ENCODE measurements around the gene STKLD1. TPM values are rescaled to one million over a fixed set of nuclear protein-coding genes. Genes with fewer than 3 reads are reported as not detected.

The STKLD1 gene
- polyA plus RNA-seq, 1 donor = 4.4 TPM

DNA sequence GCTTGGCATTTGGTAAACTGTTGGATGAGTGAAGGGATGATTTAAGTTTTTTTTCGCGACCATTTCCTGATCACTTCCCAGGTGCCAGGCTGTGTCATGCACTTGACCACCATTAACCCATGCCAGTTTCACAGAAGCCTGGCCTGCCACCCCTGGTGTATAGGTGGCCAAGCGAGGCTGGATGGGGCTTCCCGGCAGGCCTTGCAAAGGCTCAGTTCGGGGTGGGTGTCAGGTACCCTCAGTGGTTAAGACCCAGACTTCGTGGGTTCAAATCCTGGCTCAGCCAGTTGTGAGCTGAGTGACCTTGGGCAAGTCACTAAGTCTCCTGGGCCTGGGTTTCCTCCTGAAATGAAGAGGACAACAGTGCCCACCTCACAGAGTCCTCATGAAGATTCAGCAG is 30.6 kb upstream of the STKLD1 start:
- DNase-seq = no peak

DNA sequence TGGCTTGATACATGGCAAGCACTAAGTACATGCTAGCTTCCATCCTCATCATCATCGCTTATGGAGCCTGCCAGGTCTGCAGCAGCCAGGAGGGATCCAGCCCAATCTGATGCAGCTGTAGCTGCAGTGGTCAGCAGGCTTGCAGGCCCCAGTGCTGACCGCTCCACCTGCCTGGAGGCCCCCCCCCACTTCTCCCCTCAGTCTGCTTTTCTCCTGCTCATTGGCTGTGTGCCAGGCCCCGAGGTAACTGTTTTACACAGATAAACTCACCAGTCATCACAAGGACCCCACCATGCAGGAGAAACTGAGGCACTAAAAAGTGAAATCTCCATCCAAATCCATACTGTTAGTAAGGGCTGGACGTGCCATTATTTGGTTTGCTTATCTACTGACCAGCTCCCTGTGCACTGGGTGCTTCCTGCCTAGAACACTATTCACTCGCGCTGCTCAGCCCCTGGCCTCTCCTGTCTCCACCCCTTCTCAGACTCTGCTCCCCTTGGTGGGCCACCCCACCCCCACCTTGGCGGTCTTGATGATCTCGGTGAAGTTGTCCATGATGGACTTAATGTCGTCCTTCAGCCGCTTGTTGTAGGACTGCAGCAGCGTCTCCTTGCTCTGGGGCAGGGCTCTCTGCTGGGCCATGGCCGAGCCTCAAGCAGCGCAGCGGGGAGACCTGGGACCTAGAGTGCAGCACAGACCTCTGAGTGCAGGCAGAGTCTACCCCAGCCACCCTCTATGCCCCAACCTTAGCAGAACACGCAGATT is 30.0 kb upstream of the STKLD1 start:
- no peak for DNase-seq

GRCh38 chr9:133347515-133347984 is 28.6 kb upstream of the STKLD1 start:
- DNase-seq = no peak

GRCh38 chr9:133347985-133348717 is 28.0 kb upstream of the STKLD1 start, which contains the start of the genes MED22 and RPL7A:
Gene MED22 (minus strand): TSS chr9:133348131. CDS start chr9:133346662, 1,469 bp downstream.
Gene RPL7A (plus strand): TSS chr9:133348218. CDS start chr9:133348244, 26 bp downstream.
- DNase-seq = peak; percentile 98

- DNase-seq = no peak
Measured at GRCh38 chr9:133348718-133349573, 27.2 kb upstream of the STKLD1 start.

- no peak for DNase-seq
Measured at GRCh38 chr9:133349965-133350616, 26.1 kb upstream of the STKLD1 start.

DNA sequence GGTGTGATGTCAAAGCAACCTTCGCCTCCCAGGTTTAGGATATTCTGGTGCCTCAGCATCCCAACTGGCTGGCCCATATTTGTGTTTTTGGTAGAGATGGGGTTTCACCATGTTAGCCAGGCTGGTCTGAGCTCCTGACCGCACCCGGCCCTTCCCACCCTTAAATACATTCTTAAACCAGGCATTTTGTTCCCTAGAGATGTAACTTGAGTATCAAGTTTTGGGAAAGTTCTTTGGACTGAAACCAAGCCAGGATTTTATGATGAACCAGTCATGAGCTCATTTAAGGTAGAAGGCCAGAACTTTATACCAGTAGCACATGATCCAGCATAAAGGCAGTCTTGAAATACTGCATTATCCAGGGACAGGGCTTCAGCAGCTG is 24.6 kb upstream of the STKLD1 start:
- no peak for DNase-seq

DNA sequence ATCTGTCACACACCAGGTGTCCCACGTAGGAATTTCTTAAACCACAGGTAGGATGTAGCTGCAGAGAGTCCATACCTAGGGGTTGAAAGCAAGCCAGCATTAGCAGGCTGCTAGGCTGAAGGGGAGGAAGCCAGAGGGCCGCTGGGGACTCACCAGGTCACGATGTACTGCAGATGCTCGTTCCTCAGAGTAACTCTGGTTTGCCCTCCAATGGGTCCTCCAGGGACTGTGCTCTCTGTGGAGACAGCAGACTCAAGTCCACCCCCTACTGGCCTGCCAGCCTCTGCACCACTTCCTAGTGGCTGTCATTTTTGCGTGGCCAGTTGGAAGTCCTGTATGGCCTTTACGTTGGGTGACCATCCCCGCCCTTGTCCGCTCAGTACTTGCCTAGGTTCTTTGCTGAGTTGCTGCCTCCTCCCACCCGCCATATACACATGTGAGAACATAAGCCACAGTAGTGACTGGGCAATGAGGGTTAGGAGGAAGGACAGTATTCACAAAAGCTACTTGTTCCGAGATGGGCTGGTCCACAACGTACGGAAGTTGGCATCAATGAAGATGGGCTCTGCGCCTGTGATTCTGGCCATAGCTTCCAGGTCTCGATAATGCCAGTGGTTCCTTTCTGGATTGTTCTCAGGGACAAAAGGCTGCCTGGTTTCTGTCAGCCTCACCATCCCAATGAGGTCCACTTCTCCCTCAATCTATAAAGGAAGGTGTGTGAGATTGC is 24.1 kb upstream of the STKLD1 start:
- DNase-seq = no peak

- no peak for DNase-seq
Measured at GRCh38 chr9:133352635-133353340, 23.4 kb upstream of the STKLD1 start.

DNA sequence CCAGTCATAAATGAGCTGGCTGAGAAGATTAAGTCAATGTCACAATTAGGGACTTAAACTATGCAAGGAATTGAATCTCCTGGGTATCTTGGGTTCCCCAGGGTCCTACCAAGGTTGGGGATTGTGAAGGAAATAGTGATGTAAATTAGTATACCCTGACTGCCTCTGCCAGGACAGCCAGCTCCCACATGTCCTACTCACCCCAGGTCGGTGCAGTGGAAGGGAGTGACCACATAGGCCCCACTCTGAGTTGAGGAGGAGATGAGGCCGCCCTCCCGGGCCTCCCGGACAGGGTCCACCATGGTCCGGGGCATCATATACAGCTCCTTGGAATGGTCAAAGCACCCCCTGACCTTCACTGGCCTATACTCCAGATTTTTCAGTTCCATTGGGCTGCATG is 22.6 kb upstream of the STKLD1 start:
- no peak for DNase-seq

- DNase-seq = no peak
Measured at GRCh38 chr9:133354766-133355165, 21.4 kb upstream of the STKLD1 start.

GRCh38 chr9:133355881-133356357 is 20.2 kb upstream of the STKLD1 start:
- DNase-seq = no peak

- DNase-seq = no peak
Measured at GRCh38 chr9:133356391-133357091, 19.6 kb upstream of the STKLD1 start, which contains the start of the genes SURF1 and SURF2. Gene SURF1 (minus strand): TSS chr9:133356487. CDS start chr9:133356453, 34 bp downstream. Gene SURF2 (plus strand): TSS chr9:133356550. CDS start chr9:133356593, 43 bp downstream.

GRCh38 chr9:133357656-133358055 is 18.5 kb upstream of the STKLD1 start:
- DNase-seq = no peak

GRCh38 chr9:133359399-133360175 is 16.6 kb upstream of the STKLD1 start:
- DNase-seq = no peak

GRCh38 chr9:133360400-133361393 is 15.5 kb upstream of the STKLD1 start:
- no peak for DNase-seq

GRCh38 chr9:133361507-133362092 is 14.6 kb upstream of the STKLD1 start:
- no peak for DNase-seq

Measured in left kidney (tissue), 2 donors.